ENCODE measurements around the gene CALCOCO1. TPM values are rescaled to one million over a fixed set of nuclear protein-coding genes. Genes with fewer than 3 reads are reported as not detected.

The CALCOCO1 gene
- total and polyA plus RNA-seq, 2 of the 8 experiments (the other 6 are each of a cell fraction or from before 2014, with no cell fraction given) = 20.3 to 39.3 TPM

- TF ChIP-seq SIN3A (conservative IDR thresholded peaks at IDR 0.05 in 1 of 2, IDR thresholded peaks at IDR 0.05 in 1 of 2; ENCODE audit: low read depth in 1 of 2, low read length in 2 of 2) (peak; percentile 57 to 81; a peak in 3 of 4 replicates), ATF2 (IDR thresholded peaks at IDR 0.05; ENCODE audit: low read length) (peak; percentile 79; the same call in 1 of the 2 replicates), CHD7 (IDR thresholded peaks at IDR 0.05; ENCODE audit: insufficient replicate concordance, low read length) (no peak), PHF8 (conservative IDR thresholded peaks at IDR 0.05; ENCODE audit: low read depth, low read length) (peak; percentile 98), BACH1 (IDR thresholded peaks at IDR 0.05; ENCODE audit: low read length) (peak; percentile 56; the same call in 1 of the 2 replicates), EGR1 (IDR thresholded peaks at IDR 0.05; ENCODE audit: borderline replicate concordance, low read depth, low read length) (no peak), SP1 (IDR thresholded peaks at IDR 0.05; ENCODE audit: low read depth, low read length) (peak; percentile 58; the same call in 1 of the 2 replicates)
Observed at GRCh38 chr12:53675701-53676607, 51.3 kb downstream of the CALCOCO1 start, which contains the start of gene ATP5MC2 (continued).
